Hepatic stellate cell (primary cell): Measurements from ENCODE around the gene PRDX6.
"Not testable (repeated sequence)": the region's sequence is repeated elsewhere in the genome, so short reads cannot be mapped to it uniquely, and the experiment has no call there.

ENCODE experiments used
- DNase-seq: peaks from one replicate; pipeline ENCODE4 v3.0.0; 2011; ENCODE audit warnings: low spot score

The PRDX6 gene

GRCh38 chr1:173477286-173478093 lies at the start of gene PRDX6:
TSS of gene PRDX6 (plus strand) at chr1:173477335. CDS start at chr1:173477398, 63 bp downstream.
- peak; percentile 47 for DNase-seq

DNA sequence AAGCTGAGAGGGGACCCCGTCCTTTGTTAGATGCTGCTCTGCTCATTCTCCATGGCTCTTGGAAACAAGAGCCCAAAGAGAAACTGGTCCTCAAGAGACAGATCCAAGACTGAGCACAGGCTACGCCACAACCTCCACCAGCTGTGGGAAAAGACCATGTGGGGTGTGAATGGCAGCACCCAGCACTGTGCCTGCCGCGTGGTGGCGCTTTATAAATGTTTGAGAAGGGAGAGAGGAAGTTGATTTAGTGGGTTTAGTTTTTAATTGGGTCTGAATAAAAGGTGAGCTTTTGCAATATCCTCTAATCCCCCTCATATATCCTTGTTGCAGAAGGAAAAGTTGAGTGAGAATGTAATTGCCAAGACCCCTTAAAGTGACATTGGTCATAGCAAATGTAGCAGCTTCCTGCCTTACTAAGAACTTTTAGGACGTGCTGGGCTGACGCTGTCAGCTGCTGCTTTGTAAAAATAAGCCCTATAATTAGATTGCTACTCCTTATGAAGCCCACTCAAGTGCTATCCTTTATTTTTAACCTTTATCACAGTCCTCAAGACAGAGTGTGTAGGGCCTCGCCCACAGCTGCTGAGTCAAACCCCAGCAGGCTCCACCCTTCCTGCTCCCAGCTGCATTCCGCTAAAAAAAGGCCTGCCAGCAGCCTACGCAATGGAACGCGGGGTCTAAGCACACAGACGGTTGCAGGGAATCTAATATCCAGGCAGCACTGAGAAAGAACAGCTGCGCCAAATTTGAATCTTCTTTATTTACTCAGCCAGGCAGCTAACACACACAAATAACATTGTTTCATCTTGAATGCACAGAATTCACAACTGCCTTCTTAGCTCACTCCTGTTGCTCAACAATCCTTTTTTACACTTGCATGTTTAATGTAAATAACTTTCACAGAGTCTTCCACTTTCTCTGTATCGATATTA lies 47.4 kb upstream of the PRDX6 start:
- peak; percentile 75 for DNase-seq

GRCh38 chr1:173430677-173431303 lies 46.3 kb upstream of the PRDX6 start:
- DNase-seq = no peak

DNA sequence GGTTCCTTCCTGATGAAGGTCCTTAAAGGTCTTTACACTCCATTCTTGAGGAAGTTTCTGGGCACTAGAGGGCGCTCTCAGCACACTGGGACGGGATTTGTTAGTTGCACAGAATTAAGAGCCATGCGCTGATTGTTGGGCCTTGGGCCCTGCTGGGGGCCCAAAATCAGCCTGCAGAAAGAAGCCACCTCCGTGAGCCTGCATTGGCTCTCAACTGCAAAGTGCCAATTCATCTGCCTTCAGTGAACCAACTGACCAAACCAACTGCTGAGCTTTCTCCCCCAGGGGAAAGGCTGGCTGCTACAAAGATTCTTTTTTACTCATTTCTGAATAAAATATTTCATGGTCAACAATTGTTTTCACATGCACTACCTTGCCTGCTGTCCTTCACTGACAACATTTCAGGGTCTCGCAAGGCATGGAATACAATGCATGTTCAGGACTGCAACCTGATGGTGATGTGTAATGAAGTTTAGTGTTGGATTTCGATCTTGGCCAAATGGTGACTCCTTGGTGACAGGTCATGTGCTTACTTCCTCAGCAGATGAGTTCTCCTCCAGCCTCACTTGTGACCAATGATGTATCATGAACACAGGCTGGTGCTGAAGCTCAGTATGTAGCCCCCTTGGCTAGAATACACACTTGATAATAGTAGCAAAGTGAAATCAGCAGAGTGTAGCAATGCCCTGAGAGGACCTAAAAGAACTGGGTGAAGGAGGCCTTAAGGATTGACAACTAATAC lies 45.7 kb upstream of the PRDX6 start:
- DNase-seq = peak; percentile 35

DNA sequence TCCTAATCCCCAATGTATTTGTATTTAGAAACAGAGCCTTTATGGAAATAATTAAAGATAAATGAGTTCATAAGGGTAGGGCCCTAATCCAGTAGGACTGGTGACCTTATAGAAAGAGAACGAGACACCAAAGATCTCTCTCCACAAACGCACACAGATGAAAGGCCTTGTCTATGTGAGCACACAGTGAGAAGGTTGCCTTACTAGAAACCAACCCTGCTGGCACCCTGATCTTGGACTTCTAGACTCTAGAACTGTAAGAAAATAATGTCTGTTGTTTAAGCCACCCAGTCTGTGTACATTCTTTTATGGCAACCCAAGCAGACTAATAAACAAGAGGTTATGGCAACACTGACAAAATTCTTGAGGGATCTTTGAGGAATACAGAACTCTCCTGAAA lies 44.8 kb upstream of the PRDX6 start:
- no peak for DNase-seq

DNA sequence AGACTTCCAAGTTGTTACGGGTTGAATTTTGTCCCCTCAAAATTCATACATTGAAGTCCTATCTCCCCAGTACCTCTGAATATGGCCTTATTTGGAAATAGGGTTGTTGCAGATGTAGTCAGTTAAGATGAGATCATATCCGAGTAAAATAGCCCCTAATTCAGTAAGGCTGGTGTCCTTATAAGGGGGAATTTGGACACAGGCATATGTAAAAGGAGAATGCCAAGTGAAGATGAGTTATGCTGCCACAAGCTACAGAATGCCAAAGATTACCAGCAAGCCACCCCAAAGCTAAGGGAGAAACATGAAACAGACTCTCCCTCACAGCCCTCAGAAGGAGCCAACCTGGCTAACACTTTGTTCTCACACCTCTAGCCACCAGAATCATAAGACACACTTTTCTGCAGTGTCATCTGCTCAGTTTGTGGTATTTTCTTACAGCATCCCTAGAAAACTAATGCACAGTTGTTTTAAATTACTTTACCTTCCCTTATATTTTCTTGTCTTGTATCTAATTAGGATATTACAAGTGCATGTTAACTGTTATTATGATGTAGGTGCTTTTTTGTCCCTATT lies 43.3 kb upstream of the PRDX6 start:
- no peak for DNase-seq

GRCh38 chr1:173436841-173437428 lies 40.2 kb upstream of the PRDX6 start:
- no peak for DNase-seq

GRCh38 chr1:173438675-173439074 lies 38.5 kb upstream of the PRDX6 start:
- DNase-seq = no peak

- no peak for DNase-seq
Measured at GRCh38 chr1:173440430-173440829, 36.7 kb upstream of the PRDX6 start.

GRCh38 chr1:173444757-173445156 lies 32.4 kb upstream of the PRDX6 start:
- no peak for DNase-seq

DNA sequence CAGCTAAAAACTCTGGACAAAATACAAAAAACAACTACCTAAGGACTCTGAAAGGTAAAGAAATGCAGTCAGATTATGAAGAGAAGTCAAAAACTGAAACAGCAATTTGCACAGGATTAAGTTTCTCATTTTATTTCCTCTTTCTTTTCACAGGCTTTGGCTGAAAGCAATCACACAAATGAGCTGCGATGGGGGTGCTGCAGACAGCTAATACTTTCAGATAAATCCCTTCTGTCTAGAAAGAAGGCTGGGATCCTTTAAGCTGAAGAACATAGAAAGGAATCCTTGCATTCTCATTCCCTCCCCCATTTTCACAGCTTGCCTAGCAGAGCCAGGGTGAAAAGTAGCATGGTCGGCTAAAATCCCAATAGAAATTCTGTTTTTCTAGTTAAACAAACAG lies 32.0 kb upstream of the PRDX6 start:
- no peak for DNase-seq

DNA sequence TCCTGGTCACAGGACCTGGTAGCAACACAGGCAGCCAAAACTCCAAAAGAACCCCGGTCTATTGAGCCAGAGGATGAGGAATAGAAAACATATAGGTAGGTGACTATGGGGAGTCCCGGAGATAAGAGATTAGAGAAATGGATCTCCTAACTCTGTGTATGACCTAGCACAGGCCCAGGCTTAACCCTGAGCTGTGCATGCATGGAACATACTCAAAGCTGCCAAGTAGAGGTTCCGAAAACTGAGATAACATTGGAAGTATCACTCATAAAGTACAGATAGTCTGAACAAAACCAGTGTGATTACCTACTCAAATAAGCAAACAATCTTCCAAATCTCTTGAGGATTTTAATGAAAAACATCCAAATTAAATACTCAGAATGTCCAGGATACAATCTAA lies 31.5 kb upstream of the PRDX6 start:
- DNase-seq = no peak

- no peak for DNase-seq
Measured at GRCh38 chr1:173447224-173447623, 29.9 kb upstream of the PRDX6 start.

DNA sequence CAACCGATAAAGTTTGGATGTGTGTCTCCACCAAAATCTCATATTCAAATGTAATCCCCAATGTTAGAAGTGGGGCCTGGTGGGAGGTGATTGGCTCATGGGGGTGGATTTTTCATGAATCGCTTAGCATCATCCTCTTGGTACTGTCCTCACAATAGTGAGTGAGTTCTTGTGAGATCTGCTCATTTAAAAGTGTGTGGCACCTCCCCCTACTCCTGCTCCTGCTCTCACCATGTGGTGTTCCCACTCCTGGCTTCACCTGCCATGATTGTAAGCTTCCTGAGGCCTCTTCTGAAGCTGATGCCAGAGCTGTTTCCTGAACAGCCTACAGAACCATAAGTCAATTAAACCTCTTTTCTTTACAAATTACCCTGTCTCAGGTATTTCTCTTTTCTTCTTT lies 28.2 kb upstream of the PRDX6 start:
- no peak for DNase-seq

- DNase-seq = no peak
Measured at GRCh38 chr1:173451981-173452380, 25.2 kb upstream of the PRDX6 start.

GRCh38 chr1:173453982-173454381 lies 23.2 kb upstream of the PRDX6 start:
- peak; percentile 26 for DNase-seq

GRCh38 chr1:173454966-173455524 lies 22.1 kb upstream of the PRDX6 start:
- no peak for DNase-seq

GRCh38 chr1:173459885-173460284 lies 17.2 kb upstream of the PRDX6 start:
- DNase-seq = no peak

DNA sequence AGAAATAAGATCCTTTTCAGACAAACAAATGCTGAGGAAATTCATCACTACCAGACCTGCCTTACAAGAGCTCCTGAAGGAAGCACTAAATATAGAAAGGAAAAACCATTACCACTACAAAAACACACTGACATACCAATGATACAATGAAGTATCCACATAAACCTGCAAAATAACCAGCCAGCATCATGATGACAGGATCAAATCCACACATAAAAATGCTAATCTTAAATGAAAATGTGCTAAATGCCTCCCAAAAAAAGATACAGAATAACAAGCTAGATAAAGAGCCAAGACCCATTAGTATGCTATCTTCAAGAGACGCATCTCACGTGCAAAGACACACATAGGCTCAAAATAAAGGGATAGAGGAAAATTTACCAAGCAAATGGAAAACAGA lies 14.5 kb upstream of the PRDX6 start:
- DNase-seq = not testable (repeated sequence)

DNA sequence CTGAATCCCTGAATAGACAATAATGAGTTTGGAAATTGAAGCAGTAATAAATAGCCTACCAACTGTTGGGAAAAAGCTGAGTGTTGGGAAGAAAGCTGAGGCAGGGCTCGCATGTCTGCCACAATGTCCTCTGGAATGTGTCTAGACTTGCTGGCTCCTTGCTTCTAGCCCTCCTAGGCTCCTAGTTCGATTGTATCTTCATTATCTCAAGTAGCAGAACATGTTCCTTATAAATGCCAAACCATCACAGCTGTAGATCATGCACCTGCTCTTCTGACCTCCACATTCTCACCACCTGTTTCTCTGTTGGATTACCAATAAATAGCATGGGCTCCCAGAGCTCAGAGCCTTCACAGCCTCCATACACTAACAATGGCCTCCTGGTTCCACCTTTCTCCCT lies 12.9 kb upstream of the PRDX6 start:
- not testable (repeated sequence) for DNase-seq

DNA sequence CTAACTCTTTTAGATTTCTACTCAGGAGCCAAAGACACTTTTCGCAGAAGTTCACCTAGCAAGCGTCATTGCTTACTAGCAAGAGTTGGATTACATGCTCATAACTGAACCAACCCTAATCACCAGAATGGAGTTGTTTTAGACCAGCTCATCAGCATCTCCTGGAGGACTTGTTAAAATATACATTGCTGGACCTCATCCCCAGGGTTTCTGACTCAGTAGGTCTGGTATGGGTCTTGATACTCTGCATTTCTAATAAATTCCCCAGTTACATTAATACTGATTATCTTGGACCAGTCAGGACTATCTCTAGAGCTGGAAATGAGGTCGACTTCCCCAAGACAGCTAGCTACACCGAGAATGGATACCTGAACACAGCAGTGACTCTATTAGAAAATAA lies 9.7 kb upstream of the PRDX6 start:
- peak; percentile 18 for DNase-seq
